Upper lobe of left lung (tissue), 4 donors: ENCODE measurements around the gene ANKZF1.

Source experiments
- POLR2A ChIP-seq, 4 donors: fragments of 450-650 bp; IDR thresholded peaks; one replicate each; pipeline ENCODE4 v1.5.1; 2016 to 2017; ENCODE audit warnings: antibody characterized with exemption in 4 of 4, mild to moderate bottlenecking in 2 of 4
- TF ChIP-seq, protein P1 (sequence below), 6 experiments: fragments of 450-650 bp in 4 of 6; fragments of 200-600 bp in 2 of 6; sonication (generic) in 2 of 6; IDR thresholded peaks; one replicate each; pipeline ENCODE4 v1.5.1; 2016 to 2019; ENCODE audit warnings: antibody characterized with exemption in 6 of 6

DNA sequence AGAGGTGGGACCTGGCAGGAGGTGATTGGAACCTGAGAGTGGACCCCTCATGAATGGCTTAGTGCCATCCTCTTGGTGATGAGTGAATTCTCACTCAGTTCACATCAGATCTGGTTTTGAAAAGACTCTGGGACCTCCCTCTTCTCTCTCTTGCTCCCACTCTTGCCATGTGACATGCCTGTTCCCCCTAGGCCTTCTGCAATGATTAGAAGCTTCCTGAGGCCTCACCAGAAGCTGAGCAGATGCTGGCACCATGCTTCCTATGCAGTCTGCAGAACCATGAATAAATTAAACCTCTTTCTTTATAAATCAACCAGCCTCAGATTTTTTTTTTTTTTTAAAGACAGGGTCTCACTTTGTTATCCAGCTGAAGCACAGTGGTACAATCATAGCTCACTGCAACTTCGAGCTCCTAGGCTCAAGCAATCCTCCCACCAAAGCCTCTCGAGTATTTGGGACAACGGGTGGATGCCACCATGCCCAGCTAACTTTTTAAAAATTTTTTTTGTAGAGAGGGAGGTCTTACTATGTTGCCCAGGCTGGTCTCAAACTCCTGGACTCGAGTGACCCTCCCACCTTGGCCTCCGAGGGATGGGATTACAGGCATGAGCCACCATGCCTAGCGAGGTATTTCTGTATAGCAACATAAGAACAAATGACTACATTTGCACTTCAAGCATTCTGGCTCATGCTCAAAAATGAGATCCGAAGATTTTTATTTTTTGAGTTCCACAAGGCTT lies 25.0 kb upstream of the ANKZF1 start:
- TF ChIP-seq POLR2A (IDR thresholded peaks at IDR 0.05): no peak
- TF ChIP-seq, protein P1, sequence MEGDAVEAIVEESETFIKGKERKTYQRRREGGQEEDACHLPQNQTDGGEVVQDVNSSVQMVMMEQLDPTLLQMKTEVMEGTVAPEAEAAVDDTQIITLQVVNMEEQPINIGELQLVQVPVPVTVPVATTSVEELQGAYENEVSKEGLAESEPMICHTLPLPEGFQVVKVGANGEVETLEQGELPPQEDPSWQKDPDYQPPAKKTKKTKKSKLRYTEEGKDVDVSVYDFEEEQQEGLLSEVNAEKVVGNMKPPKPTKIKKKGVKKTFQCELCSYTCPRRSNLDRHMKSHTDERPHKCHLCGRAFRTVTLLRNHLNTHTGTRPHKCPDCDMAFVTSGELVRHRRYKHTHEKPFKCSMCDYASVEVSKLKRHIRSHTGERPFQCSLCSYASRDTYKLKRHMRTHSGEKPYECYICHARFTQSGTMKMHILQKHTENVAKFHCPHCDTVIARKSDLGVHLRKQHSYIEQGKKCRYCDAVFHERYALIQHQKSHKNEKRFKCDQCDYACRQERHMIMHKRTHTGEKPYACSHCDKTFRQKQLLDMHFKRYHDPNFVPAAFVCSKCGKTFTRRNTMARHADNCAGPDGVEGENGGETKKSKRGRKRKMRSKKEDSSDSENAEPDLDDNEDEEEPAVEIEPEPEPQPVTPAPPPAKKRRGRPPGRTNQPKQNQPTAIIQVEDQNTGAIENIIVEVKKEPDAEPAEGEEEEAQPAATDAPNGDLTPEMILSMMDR (IDR thresholded peaks at IDR 0.05): no peak
